Renal pelvis (tissue), 12 donors: Measurements from ENCODE around the gene TSPY2. TPM values are rescaled to one million over a fixed set of nuclear protein-coding genes. Genes with fewer than 3 reads are reported as not detected.
"Not testable (repeated sequence)": the region's sequence is repeated elsewhere in the genome, so short reads cannot be mapped to it uniquely, and the experiment has no call there.

Experiments
- DNase-seq: peaks from one replicate; pipeline ENCODE4 v3.0.0-alpha.2; 2013
- long read RNA-seq, 16 experiments: transcript quantifications; one replicate each; lab custom pipeline, GENCODE V29; 2026
- polyA plus RNA-seq, 3 donors: library from polyadenylated mRNA; unstranded; fragments of 120-200 nt; gene quantifications; one replicate each; pipeline ENCODE4 v1.2.1, GENCODE V29; 2013; ENCODE audit not compliant: insufficient read length in 3 of 3

The TSPY2 gene
- polyA plus RNA-seq: not detected
- long read RNA-seq, donor 1: 0 reads
- long read RNA-seq, donor 2: 0 reads
- long read RNA-seq, donor 3: 0 reads
- long read RNA-seq, donor 4: 0 reads
- long read RNA-seq, donor 5: 0 reads
- long read RNA-seq, donor 6: 0 reads
- long read RNA-seq, donor 7: 0 reads
- long read RNA-seq, donor 8: 0 reads
- long read RNA-seq, donor 9: 0 reads
- long read RNA-seq, donor 10: 0 reads
- long read RNA-seq, donor 11: 0 reads
- long read RNA-seq, donor 12: 0 reads
- long read RNA-seq, donor 13: 0 reads
- long read RNA-seq, donor 14: 0 reads
- long read RNA-seq, donor 15: 0 reads
- long read RNA-seq, donor 16: 0 reads

GRCh38 chrY:6245923-6246322 lies at the start of gene TSPY2:
Gene TSPY2 (plus strand): TSS chrY:6246223. CDS start chrY:6246269, 46 bp downstream.
- DNase-seq: not testable (repeated sequence)

GRCh38 chrY:6209565-6209964 lies 36.5 kb upstream of the TSPY2 start:
- not testable (repeated sequence) for DNase-seq

GRCh38 chrY:6217045-6217444 lies 29.0 kb upstream of the TSPY2 start:
- not testable (repeated sequence) for DNase-seq

- not testable (repeated sequence) for DNase-seq
Observed at GRCh38 chrY:6269839-6270238, 23.8 kb downstream of the TSPY2 start.
